GM23248 (cell line): Measurements from ENCODE around the gene USP34. TPM values are rescaled to one million over a fixed set of nuclear protein-coding genes. Genes with fewer than 3 reads are reported as not detected.

Experiments used
- DNase-seq: peaks from one replicate; pipeline ENCODE4 v3.0.0-alpha.2; 2015
- H2AFZ ChIP-seq: fragments of 200-600 bp; sonication (generic); 2 replicates; pipeline ENCODE4 v1.6.1; 2016; ENCODE audit warnings: antibody characterized with exemption
- H3F3A ChIP-seq: fragments of 200-600 bp; sonication (generic); 2 replicates; pipeline ENCODE4 v1.6.1; 2016; ENCODE audit warnings: mild to moderate bottlenecking, antibody characterized with exemption, mixed run types; ENCODE audit not compliant: insufficient read depth
- H3K27ac ChIP-seq: fragments of 200-600 bp; sonication (generic); 2 replicates; pipeline ENCODE4 v1.5.1; 2016; ENCODE audit warnings: mild to moderate bottlenecking
- H3K27me3 ChIP-seq: fragments of 200-600 bp; sonication (generic); replicated peaks from 2 replicates; pipeline ENCODE4 v1.6.1; 2016; ENCODE audit warnings: mild to moderate bottlenecking; ENCODE audit not compliant: insufficient read depth
- H3K36me3 ChIP-seq: fragments of 200-600 bp; sonication (generic); 2 replicates; pipeline ENCODE4 v1.6.1; 2016; ENCODE audit warnings: low read depth, mild to moderate bottlenecking
- H3K4me1 ChIP-seq: fragments of 200-600 bp; sonication (generic); 2 replicates; pipeline ENCODE4 v1.6.1; 2016; ENCODE audit warnings: mild to moderate bottlenecking; ENCODE audit not compliant: insufficient read depth
- H3K4me2 ChIP-seq: fragments of 200-600 bp; sonication (generic); one replicate; pipeline ENCODE4 v1.6.1; 2016; ENCODE audit warnings: mild to moderate bottlenecking; ENCODE audit not compliant: unreplicated experiment
- H3K4me3 ChIP-seq: fragments of 200-600 bp; sonication (generic); 2 replicates; pipeline ENCODE4 v1.5.1; 2016; ENCODE audit warnings: mild to moderate bottlenecking
- H3K79me2 ChIP-seq: fragments of 200-600 bp; sonication (generic); 2 replicates; pipeline ENCODE4 v1.6.1; 2016; ENCODE audit warnings: mild to moderate bottlenecking; ENCODE audit not compliant: insufficient read depth
- H3K9ac ChIP-seq: fragments of 200-600 bp; sonication (generic); 2 replicates; pipeline ENCODE4 v1.6.1; 2016; ENCODE audit warnings: mild to moderate bottlenecking
- H3K9me2 ChIP-seq: fragments of 200-600 bp; sonication (generic); 2 replicates; pipeline ENCODE4 v1.6.1; 2016; ENCODE audit warnings: mixed run types, mild to moderate bottlenecking, moderate library complexity; ENCODE audit not compliant: insufficient read depth
- H3K9me3 ChIP-seq: fragments of 200-600 bp; sonication (generic); one replicate; pipeline ENCODE4 v1.6.1; 2017; ENCODE audit warnings: low read depth
- H4K20me1 ChIP-seq: fragments of 200-600 bp; sonication (generic); 2 replicates; pipeline ENCODE4 v1.6.0; 2016; ENCODE audit not compliant: insufficient read depth
- EZH2 ChIP-seq: fragments of 200-600 bp; sonication (generic); IDR thresholded peaks from 2 replicates; pipeline ENCODE4 v1.6.1; 2018; ENCODE audit warnings: antibody characterized with exemption, mild to moderate bottlenecking; ENCODE audit not compliant: insufficient read depth, poor library complexity, severe bottlenecking
- EZH2phosphoT487 ChIP-seq: fragments of 200-600 bp; sonication (generic); IDR thresholded peaks from 2 replicates; pipeline ENCODE4 v1.6.1; 2018; ENCODE audit warnings: antibody characterized with exemption, moderate library complexity, mild to moderate bottlenecking, low read depth; ENCODE audit not compliant: insufficient read depth
- WGBS, 2 experiments: methylation state at CpG; one replicate each; pipeline ENCODE4 v1.1.6; 2015 to 2017; ENCODE audit warnings: low lambda C conversion rate in 2 of 2, low coverage in 1 of 2; ENCODE audit errors: missing lambda C conversion rate in 2 of 2; 5-methylcytosine and 5-hydroxymethylcytosine counted together
- in situ Hi-C: fragments of 300-500 bp; cut with MboI; formaldehyde crosslinking; loops from 2 replicates; pipeline ENCODE4 v1.15.0; 2020
- polyA plus RNA-seq: library from polyadenylated mRNA; unstranded; fragments of >200 nt; fragmentation: Nextera tagmentation; extraction: Ambion mirVana; gene quantifications from 2 replicates; pipeline ENCODE4 v1.2.1, GENCODE V29; 2016
- total RNA-seq: library from RNA; depleted of rRNA; stranded (reverse); fragments of >200 nt; shearing (Covaris generic); gene quantifications from 2 replicates; pipeline ENCODE4 v1.2.3, GENCODE V29; 2014

USP34 gene
- total and polyA plus RNA-seq, 2 experiments from 2014 or later: 34.5 to 77.6 TPM

DNA sequence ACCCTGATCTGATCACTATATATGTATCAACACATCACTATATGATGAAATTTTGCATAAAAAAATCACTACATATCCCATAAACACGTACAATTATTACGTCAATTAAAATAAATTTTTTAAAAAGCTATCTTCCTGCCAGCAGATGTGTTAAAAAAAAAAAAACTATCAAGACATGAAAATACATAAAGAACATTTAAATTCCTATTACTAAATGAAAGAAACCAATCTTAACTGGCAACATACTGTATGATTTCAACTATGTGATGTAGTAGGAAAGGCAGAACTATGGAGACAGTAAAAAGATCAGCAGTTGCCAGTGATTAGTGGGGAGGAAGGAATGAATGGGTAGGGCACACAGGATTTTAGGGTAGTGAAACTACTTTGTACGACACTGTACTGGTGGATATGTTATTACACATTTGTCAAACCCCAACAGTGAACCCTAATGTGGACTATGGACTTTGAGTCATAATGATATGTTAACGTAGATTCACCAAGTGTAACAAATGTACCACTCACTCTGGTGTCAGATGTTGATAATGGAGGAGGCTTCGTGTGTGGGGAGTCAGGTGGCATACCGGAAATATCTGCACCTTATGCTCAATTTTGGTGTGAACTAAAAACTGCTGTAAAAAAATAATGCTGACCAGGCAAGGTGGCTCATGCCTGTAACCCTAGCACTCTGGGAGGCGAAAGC lies 27.4 kb downstream of the USP34 start:
- H4K20me1 ChIP-seq: peaks cover 45% of the 10 kb centered on the region
- TF ChIP-seq EZH2 (no peak), EZH2phosphoT487 (no peak)
- in situ Hi-C loops: no loop called here

DNA sequence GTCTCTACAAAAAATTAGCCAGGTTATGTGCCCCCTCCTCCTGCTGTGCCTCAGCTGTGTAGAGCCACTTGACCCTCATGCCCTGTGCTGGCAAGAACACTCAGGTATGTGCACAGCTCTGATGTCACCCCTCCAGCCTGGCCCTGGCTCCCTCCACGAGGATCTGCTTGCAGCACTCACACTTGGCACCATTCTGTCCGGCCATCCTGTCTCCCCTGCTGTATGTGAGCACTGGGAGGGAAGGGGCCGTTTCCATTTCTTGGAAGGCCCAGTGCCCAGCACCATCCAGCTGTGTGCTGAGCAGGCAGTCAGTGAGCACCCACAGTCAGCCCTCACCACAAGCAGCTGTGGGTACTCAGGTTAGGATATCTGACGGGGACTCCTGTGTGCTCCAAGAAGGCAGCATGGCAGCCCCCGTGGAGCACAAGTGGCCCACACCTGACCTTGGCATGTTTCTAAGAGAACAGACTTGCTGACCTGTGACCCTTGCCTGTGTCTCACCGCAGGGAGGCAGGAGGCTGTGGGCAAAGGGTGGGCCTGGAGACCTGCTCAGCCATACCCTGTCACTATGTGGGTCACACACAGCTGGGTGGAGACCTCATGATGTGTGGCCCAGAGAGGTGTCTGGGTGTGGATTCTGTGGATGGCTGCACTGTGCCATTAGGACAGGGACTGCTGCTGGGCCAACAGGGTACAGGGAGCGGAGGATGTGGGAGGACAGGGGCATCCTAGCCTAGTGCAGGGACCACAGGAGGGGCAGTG lies 31.5 kb downstream of the USP34 start:
- TF ChIP-seq EZH2 (no peak), EZH2phosphoT487 (no peak)
- Histone ChIP-seq H3K27me3 (no peaks in the 10 kb centered on the region), H3K4me1 (0 out of 2 replicates have a peak, but pooled peaks cover 10% of the 10 kb centered on the region), H2AFZ (no peak overlapping the region), H3K9me2 (no peaks in the 10 kb centered on the region), H3K4me3 (no peak overlapping the region), H3K79me2 (peaks cover 100% of the 10 kb centered on the region), H3F3A (peaks cover 7% of the 10 kb centered on the region; the same call in 1 of the 2 replicates), H3K27ac (no peak overlapping the region), H3K9ac (no peak overlapping the region), H3K4me2 (no peak overlapping the region), H3K9me3 (no peaks in the 10 kb centered on the region), H4K20me1 (peaks cover 68% of the 10 kb centered on the region), H3K36me3 (no peaks in the 10 kb centered on the region)
- in situ Hi-C loops: no loop called here
- DNase-seq: no peak
- 85 to 87% methylated on average over 7 of the region's 7 CpGs for WGBS, 2 experiments

More for the DNA sequence above, 27.4 kb downstream of the USP34 start:
- H3K9ac ChIP-seq: no peak overlapping the region
- DNase-seq: no peak
- no peak overlapping the region for H3K4me3 ChIP-seq
- no peaks in the 10 kb centered on the region for H3K36me3 ChIP-seq
- no peaks in the 10 kb centered on the region for H3K27me3 ChIP-seq
- no peaks in the 10 kb centered on the region for H3K4me1 ChIP-seq
- no peak overlapping the region for H2AFZ ChIP-seq
- H3K9me2 ChIP-seq: no peaks in the 10 kb centered on the region
- no peaks in the 10 kb centered on the region for H3K9me3 ChIP-seq
- H3K4me2 ChIP-seq: no peak overlapping the region
- H3F3A ChIP-seq: no peaks in the 10 kb centered on the region
- 88 to 93% methylated on average over 7 of the region's 7 CpGs for WGBS, 2 experiments
- H3K79me2 ChIP-seq: peaks cover 100% of the 10 kb centered on the region
- no peak overlapping the region for H3K27ac ChIP-seq

DNA sequence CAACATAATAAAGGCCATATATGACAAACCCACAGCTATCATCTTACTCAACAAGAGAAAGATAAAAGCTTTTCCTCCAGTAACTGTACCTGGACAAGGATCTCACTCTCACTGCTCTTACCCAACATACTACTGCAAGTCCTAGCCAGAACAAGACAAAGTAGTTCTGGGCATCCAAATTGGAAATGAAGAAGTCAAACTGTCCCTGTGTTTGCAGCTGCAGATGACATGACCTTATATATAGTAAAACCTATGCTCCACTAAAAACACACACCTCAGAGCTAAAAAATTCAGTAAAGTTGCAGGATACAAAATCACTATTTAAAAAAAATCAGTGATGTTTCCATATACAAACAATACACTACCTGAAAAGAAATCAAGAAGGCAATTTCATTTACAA lies 32.2 kb downstream of the USP34 start:
- TF ChIP-seq EZH2phosphoT487: no peak
- TF ChIP-seq EZH2: no peak
- in situ Hi-C loops: no loop called here
- DNase-seq: no peak
- no peak overlapping the region for H2AFZ ChIP-seq
- no peaks in the 10 kb centered on the region for H3K36me3 ChIP-seq
- H3K4me3 ChIP-seq: no peak overlapping the region
- no peak overlapping the region for H3K9ac ChIP-seq
- H3K4me1 ChIP-seq: 0 out of 2 replicates have a peak, but pooled peaks cover 10% of the 10 kb centered on the region
- H4K20me1 ChIP-seq: peaks cover 62% of the 10 kb centered on the region
- H3K9me2 ChIP-seq: no peaks in the 10 kb centered on the region
- peaks cover 7% of the 10 kb centered on the region; the same call in 1 of the 2 replicates for H3F3A ChIP-seq
- no peaks in the 10 kb centered on the region for H3K27me3 ChIP-seq
- no peak overlapping the region for H3K4me2 ChIP-seq
- H3K79me2 ChIP-seq: peaks cover 100% of the 10 kb centered on the region
- no peak overlapping the region for H3K27ac ChIP-seq
- H3K9me3 ChIP-seq: no peaks in the 10 kb centered on the region

DNA sequence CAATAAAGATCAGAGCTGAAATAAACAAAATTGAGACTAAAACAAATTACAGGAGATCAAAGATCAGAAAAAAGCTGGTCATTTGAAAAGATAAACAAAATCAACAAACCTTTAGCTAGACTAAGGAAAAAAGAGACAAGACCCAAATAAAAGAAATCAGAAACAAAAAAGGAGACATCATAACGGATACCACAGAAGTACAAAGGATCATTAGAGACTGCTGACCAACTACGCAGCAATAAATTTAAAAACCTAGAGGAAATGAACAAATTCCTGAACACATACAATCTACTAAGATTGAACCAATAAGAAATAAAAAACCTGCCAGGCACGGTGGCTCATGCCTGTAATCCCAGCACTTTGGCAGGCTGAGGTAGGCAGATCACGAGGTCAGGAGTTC lies 33.7 kb downstream of the USP34 start:
- Histone ChIP-seq H3K27ac (no peak overlapping the region), H3K9me2 (no peaks in the 10 kb centered on the region), H3K4me3 (no peak overlapping the region), H3K36me3 (no peaks in the 10 kb centered on the region), H3F3A (peaks cover 7% of the 10 kb centered on the region; the same call in 1 of the 2 replicates), H2AFZ (no peak overlapping the region), H3K4me1 (0 out of 2 replicates have a peak, but pooled peaks cover 10% of the 10 kb centered on the region), H3K27me3 (no peaks in the 10 kb centered on the region), H3K9me3 (no peaks in the 10 kb centered on the region), H3K79me2 (peaks cover 100% of the 10 kb centered on the region), H4K20me1 (peaks cover 57% of the 10 kb centered on the region), H3K9ac (no peak overlapping the region), H3K4me2 (no peak overlapping the region)
- in situ Hi-C loops: no loop called here
- no peak for TF ChIP-seq EZH2
- TF ChIP-seq EZH2phosphoT487: no peak
- WGBS, 2 experiments: 95 to 97% methylated on average over 4 of the region's 4 CpGs
- no peak for DNase-seq
